ENCODE measurements around the gene AIF1L.

Gene AIF1L

DNA sequence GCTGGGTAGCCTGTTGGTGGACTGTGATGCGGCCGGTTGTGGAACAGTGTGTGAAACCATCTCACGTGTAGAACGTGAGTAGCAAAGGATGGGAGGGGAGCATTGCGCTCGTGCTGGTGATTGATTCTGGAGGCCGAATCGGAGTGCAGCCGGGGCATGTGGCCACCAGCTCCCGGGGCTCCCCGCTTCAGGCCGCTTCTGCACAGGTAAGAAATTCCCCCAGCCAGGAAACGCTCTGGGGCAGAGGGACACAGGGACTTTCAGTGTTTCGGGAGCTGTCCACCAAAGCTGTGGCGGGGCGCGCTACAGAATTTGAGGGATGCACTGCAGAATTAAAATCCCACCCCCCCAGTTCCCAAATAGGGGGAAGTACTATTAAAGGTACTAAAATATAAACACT is 45.5 kb upstream of the AIF1L start:
- no peak for DNase-seq (ENCODE audit: low spot score)
- POLR2A ChIA-PET (ENCODE audit: low non-redundant PET): no interaction called here
- TF ChIP-seq, protein P1, sequence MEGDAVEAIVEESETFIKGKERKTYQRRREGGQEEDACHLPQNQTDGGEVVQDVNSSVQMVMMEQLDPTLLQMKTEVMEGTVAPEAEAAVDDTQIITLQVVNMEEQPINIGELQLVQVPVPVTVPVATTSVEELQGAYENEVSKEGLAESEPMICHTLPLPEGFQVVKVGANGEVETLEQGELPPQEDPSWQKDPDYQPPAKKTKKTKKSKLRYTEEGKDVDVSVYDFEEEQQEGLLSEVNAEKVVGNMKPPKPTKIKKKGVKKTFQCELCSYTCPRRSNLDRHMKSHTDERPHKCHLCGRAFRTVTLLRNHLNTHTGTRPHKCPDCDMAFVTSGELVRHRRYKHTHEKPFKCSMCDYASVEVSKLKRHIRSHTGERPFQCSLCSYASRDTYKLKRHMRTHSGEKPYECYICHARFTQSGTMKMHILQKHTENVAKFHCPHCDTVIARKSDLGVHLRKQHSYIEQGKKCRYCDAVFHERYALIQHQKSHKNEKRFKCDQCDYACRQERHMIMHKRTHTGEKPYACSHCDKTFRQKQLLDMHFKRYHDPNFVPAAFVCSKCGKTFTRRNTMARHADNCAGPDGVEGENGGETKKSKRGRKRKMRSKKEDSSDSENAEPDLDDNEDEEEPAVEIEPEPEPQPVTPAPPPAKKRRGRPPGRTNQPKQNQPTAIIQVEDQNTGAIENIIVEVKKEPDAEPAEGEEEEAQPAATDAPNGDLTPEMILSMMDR (conservative IDR thresholded peaks at IDR 0.05; ENCODE audit: low read depth): no peak
- CTCF ChIA-PET: interaction anchor here (0.8 to 0.9 kb wide), 2 partner anchors 286 to 486 kb away, joined by 3 to 4 read pairs; no protein-coding TSS in a partner anchor
- H3K27ac ChIP-seq: no peak overlapping the region

DNA sequence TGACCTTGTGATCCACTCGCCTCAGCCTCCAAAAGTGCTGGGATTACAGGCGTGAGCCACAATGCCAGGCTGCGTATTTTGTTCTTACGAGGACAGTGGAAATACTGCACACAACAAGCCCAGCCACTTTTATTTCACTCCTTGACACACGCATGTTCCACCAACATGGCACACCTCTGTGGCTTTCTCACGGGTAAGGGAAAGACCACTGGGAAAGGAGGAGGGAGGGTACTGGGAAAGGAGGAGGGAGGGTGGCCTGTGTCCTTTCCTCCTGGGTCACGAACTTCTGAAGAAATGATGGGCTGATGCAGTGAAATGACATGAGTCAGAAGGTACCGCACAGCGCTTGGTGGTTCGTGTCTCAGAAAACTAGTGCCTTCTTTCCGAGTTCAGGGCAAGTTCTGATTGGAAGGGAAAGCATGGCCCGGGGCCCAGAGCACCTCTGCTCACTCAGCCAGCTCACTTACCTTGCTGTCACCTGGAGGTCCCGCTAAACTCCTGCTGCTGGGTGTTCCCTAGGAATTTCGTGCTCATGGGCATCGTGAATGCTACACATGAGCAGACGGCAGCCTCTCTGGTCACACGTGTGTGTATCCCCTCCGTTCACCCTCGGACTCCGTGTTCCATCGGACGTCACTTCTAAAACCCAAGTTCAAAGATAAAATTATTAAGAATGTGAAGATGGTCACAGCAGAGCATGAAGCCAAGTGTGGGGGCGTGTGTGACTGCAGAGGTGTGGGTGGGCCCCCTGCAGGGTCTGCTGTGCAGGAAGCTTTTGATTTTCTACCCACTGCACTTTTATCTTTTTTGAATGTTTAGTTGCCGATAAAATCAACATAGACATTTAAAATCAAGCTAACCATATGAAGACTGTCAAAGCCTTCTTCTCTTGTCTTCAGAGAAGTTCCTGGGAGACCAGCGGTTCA is 44.5 kb upstream of the AIF1L start:
- TF ChIP-seq, protein P1 (conservative IDR thresholded peaks at IDR 0.05; ENCODE audit: low read depth): no peak
- POLR2A ChIA-PET (ENCODE audit: low non-redundant PET): no interaction called here
- DNase-seq (ENCODE audit: low spot score): no peak
- CTCF ChIA-PET: interaction anchor here (0.6 to 1.4 kb wide), 5 partner anchors 45 to 285 kb away, joined by 3 to 9 read pairs (median 4); partner anchors contain the start of gene AIF1L
- no peak overlapping the region for H3K27ac ChIP-seq

DNA sequence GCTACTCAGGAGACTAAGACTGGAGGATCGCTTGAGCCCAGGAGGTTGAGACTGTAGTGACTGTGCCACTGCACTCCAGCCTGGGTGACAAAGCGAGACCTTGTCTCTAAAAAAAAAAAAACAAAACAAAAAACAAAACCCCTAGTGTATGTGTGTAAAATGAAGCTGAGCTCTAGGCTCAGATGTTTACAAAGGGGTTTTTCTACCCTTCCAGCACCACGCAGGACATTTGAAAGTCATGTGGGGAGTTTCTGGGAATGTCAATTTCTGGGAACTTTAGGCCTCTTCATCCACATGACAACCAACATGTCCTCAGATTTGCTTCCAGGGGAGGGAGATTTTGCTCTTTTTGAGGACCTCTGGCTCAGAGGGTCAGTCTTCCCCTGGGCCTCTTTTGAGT is 42.4 kb upstream of the AIF1L start:
- no peak overlapping the region for H3K27ac ChIP-seq
- CTCF ChIA-PET: interaction anchor here (0.7 to 1.6 kb wide), 6 partner anchors 11 to 1064 kb away, joined by 3 to 7 read pairs (median 4); no protein-coding TSS in a partner anchor
- DNase-seq (ENCODE audit: low spot score): no peak
- POLR2A ChIA-PET (ENCODE audit: low non-redundant PET): no interaction called here
- TF ChIP-seq, protein P1 (conservative IDR thresholded peaks at IDR 0.05; ENCODE audit: low read depth): no peak

DNA sequence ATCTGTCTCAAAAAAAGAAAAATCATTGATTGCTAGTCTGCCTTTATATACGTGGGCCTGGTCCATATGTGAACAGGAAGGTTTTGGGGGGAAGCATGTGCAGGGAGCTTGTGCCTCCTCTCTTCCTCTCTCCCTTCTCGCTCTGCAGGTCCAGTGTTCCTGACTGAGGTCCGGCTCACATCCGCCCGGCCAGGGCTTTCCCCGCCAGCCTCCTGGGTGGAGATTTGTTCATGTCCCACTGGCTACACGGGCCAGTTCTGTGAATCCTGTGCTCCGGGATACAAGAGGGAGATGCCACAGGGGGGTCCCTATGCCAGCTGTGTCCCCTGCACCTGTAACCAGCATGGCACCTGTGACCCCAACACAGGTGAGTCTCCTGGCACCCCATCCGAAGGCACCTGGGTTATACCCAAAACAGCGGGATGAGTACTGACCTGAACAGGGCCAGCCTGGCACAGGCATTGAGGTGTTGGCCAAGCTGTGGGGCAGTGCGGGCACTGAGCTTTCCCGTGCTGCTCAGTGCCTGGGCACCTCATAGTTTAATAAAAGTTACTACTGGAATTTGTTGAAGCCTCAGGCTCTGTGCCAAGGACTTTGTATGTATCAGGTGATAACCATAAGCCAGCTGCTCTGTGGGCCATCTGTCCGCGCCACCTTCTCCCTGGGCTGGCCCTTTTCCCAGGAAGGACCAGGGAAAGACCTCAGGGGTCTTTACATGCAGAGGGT is 39.4 kb upstream of the AIF1L start:
- DNase-seq (ENCODE audit: low spot score): no peak
- POLR2A ChIA-PET (ENCODE audit: low non-redundant PET): no interaction called here
- H3K27ac ChIP-seq: no peak overlapping the region
- CTCF ChIA-PET: interaction anchor here (0.5 to 2.4 kb wide), 19 partner anchors 8 to 350 kb away, joined by 3 to 22 read pairs (median 3); partner anchors contain the start of gene AIF1L
- TF ChIP-seq, protein P1 (conservative IDR thresholded peaks at IDR 0.05; ENCODE audit: low read depth): no peak

DNA sequence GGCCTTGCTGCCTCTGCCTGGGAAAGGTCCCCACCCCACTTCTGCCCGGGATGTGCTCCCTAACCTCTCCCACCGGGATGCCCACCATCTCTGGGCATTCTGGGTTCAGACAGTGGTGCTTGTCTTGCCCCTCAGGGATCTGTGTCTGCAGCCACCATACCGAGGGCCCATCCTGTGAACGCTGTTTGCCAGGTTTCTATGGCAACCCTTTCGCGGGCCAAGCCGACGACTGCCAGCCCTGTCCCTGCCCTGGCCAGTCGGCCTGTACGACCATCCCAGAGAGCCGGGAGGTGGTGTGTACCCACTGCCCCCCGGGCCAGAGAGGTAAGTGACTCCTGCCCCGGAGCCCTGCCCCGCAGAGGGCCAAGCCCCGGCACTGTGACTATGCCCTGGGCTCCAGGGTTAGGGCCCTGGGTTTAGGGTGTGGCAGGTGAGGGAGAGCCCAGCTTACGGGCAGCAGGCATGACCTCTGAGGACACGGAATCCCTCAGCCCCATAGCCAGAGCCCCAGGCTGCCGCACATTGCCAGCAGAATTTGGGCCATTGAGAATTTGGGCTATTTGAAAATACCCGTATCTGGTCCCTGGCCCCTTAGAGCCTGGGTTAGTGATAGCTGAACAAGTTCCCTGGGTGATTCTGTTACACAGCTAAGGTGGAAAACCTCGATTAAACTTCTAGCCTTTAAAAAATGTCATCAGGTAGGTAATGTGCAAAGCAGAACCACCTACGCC is 35.3 kb upstream of the AIF1L start:
- H3K27ac ChIP-seq: no peak overlapping the region
- DNase-seq (ENCODE audit: low spot score): no peak
- ChIA-PET POLR2A (ENCODE audit: low non-redundant PET) (no interaction called here), CTCF (interaction anchor here (0.6 to 1.2 kb wide), 2 partner anchors 15 kb away, joined by 3 to 5 read pairs; no protein-coding TSS in a partner anchor)
- TF ChIP-seq, protein P1 (conservative IDR thresholded peaks at IDR 0.05; ENCODE audit: low read depth): no peak

DNA sequence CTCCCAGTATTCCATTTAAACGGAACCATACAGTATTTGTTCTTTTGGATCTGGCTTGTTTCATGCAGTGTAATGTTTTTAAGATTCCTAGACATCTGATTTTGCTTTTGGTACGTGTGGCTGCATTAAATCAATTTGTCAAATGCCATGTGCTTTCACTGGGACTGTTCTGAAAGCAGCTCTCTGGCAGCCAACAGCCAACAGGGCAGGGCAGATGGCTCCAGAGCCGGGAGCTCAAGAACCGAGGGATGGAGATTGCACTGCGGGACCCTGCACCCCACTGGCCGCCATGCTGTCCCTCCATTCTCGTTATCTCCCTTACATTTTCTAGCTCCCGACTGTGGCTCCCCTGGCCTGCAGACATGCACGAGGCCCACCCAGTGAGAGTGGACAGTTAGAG is 33.4 kb upstream of the AIF1L start:
- DNase-seq (ENCODE audit: low spot score): no peak
- H3K27ac ChIP-seq: no peak overlapping the region
- TF ChIP-seq, protein P1 (conservative IDR thresholded peaks at IDR 0.05; ENCODE audit: low read depth): no peak
- ChIA-PET POLR2A (ENCODE audit: low non-redundant PET) (no interaction called here), CTCF (interaction anchor here (1.0 kb wide), 1 partner anchor 362 kb away, joined by 4 read pairs; no protein-coding TSS in a partner anchor)

Data from RWPE1 (cell line).